Upper lobe of left lung (tissue), 6 donors: Measurements from ENCODE around the gene NECAB3. TPM values are rescaled to one million over a fixed set of nuclear protein-coding genes. Genes with fewer than 3 reads are reported as not detected.

Experiments
- ATAC-seq, 2 donors: fragments of 200-7000 bp; cut with Tn5 transposase; one replicate each; pipeline ENCODE4 v1.9.1; 2022; ENCODE audit warnings: mild to moderate bottlenecking in 2 of 2, moderate library complexity in 2 of 2; ENCODE audit not compliant: low FRiP score in 2 of 2
- DNase-seq, 2 donors: peaks; one replicate each; pipeline ENCODE4 v3.0.0-alpha.2; 2019 to 2020
- H3K27ac ChIP-seq, 4 donors: fragments of 200-600 bp; sonication (generic); one replicate each; pipeline ENCODE4 v1.5.1; 2016 to 2019
- H3K27me3 ChIP-seq, 4 donors: fragments of 200-600 bp; sonication (generic); one replicate each; pipeline ENCODE4 v1.5.1; 2017 to 2019
- H3K36me3 ChIP-seq, 4 donors: fragments of 200-600 bp; sonication (generic); one replicate each; pipeline ENCODE4 v1.5.1; 2016 to 2019
- H3K4me1 ChIP-seq, 4 donors: fragments of 200-600 bp; sonication (generic); one replicate each; pipeline ENCODE4 v1.5.1; 2018 to 2019
- H3K4me3 ChIP-seq, 4 donors: fragments of 200-600 bp; sonication (generic); one replicate each; pipeline ENCODE4 v1.5.1; 2017 to 2019; ENCODE audit warnings: mild to moderate bottlenecking in 2 of 4, moderate library complexity in 1 of 4
- H3K9me3 ChIP-seq, 4 donors: fragments of 200-600 bp; sonication (generic); one replicate each; pipeline ENCODE4 v1.5.1; 2018 to 2019
- EP300 ChIP-seq, 4 donors: sonication (generic); formaldehyde crosslinking; IDR thresholded peaks; one replicate each; pipeline ENCODE4 v1.5.1; 2017; ENCODE audit warnings: antibody characterized with exemption in 4 of 4, control low read depth in 2 of 4
- POLR2A ChIP-seq, 4 donors: fragments of 450-650 bp; IDR thresholded peaks; one replicate each; pipeline ENCODE4 v1.5.1; 2016 to 2017; ENCODE audit warnings: antibody characterized with exemption in 4 of 4, mild to moderate bottlenecking in 2 of 4
- POLR2AphosphoS5 ChIP-seq, 2 donors: sonication (generic); formaldehyde crosslinking; IDR thresholded peaks; one replicate each; pipeline ENCODE4 v1.5.1; 2017; ENCODE audit warnings: antibody characterized with exemption in 2 of 2
- WGBS, 2 donors: methylation state at CpG; one replicate each; pipeline ENCODE4 v1.1.5; 2017 to 2018; 5-methylcytosine and 5-hydroxymethylcytosine counted together
- total RNA-seq, 6 donors: library from RNA; depleted of rRNA in 4 of 6; stranded (reverse); fragments of >200 nt in 4 of 6; gene quantifications; one replicate each; pipeline versions ENCODE4 v1.1.0 to v1.2.1, GENCODE V29; 2016 to 2021
- TF ChIP-seq, protein P1 (sequence below), 6 experiments: fragments of 450-650 bp in 4 of 6; fragments of 200-600 bp in 2 of 6; sonication (generic) in 2 of 6; IDR thresholded peaks; one replicate each; pipeline ENCODE4 v1.5.1; 2016 to 2019; ENCODE audit warnings: antibody characterized with exemption in 6 of 6
- donor health status: DM: no; HTN: no; CAD: no; lungs with moderate emphysema.
- donor health status: DM: no; HTN: yes; CAD: no; lungs with severe emphysema.

Gene NECAB3
- total RNA-seq, 6 donors from 2014 or later: 43.4 to 309 (median 90.6) TPM

DNA sequence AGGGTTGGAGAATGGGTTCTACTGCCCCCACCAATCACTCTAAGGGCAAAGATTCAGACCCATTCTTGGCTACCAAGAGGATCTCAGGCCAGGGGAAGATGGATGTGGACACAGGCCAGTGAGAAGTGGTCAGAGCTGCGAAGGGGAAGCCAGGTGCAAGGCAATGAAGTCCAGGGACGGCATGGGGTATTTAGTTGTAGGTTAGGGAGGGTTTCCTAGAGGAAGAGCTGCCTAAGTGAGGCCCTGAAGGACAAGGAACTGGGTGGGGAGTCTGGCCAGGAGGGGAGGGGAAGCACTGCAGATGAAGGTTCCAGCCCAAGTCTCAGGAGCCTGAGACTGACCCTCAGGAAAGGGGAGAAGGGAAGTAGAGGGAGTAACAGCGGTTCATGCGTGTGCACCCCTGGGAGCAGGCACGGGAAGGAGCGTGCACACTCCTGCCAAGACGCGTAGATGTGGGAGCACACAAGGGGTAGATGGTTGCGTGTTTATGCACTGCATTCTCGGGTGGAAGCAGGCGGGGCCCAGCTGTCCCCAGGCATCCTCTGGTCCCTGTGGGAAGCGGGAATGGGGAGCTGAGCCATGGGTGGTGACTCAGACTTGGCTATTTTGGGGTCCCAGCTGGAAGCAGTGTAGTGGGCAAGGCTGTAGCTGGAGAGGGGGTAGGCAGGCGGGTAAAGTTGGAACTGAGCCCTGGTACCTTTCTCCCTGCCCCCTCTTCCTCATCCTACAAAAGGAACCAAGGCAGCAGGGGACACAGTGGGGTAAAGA lies 4.2 kb downstream of the NECAB3 start:
- no peak for TF ChIP-seq POLR2A (IDR thresholded peaks at IDR 0.05)
- no peak for TF ChIP-seq EP300 (IDR thresholded peaks at IDR 0.05)
- TF ChIP-seq, protein P1, sequence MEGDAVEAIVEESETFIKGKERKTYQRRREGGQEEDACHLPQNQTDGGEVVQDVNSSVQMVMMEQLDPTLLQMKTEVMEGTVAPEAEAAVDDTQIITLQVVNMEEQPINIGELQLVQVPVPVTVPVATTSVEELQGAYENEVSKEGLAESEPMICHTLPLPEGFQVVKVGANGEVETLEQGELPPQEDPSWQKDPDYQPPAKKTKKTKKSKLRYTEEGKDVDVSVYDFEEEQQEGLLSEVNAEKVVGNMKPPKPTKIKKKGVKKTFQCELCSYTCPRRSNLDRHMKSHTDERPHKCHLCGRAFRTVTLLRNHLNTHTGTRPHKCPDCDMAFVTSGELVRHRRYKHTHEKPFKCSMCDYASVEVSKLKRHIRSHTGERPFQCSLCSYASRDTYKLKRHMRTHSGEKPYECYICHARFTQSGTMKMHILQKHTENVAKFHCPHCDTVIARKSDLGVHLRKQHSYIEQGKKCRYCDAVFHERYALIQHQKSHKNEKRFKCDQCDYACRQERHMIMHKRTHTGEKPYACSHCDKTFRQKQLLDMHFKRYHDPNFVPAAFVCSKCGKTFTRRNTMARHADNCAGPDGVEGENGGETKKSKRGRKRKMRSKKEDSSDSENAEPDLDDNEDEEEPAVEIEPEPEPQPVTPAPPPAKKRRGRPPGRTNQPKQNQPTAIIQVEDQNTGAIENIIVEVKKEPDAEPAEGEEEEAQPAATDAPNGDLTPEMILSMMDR (IDR thresholded peaks at IDR 0.05): no peak
- no peak for TF ChIP-seq POLR2AphosphoS5 (IDR thresholded peaks at IDR 0.05)
- DNase-seq: peak in 1 of 2 donors; percentile 59
- H3K4me1 ChIP-seq: peaks cover 28 to 64% (median 54%) of the 10 kb centered on the region in 4 donors
- no peaks in the 10 kb centered on the region for H3K36me3 ChIP-seq
- ATAC-seq: no peak
- H3K9me3 ChIP-seq: no peaks in the 10 kb centered on the region
- H3K4me3 ChIP-seq: no peak overlapping the region
- WGBS, 2 donors: 86 to 93% methylated on average over 13 of the region's 13 CpGs
- no peak overlapping the region for H3K27ac ChIP-seq
- H3K27me3 ChIP-seq: no peaks in the 10 kb centered on the region

DNA sequence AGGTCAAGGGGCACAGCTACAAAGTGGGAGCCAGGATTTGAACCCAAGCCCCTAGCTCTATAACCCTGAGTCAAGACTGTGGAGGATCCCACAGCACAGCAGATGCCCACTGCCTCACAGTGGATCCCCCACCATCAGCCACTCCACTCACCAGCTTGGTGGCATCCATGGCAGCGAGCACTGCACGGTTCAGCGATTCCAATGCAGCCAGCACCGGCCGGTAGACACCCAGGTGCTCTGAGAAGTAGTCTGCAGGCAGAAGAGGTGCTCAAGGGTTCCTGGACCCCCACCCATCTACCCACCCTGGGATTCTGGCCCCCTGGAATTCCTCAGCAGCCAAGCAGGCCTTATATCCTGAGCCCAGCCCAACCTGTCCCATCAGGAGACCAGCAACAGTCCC lies 5.0 kb downstream of the NECAB3 start:
- no peaks in the 10 kb centered on the region for H3K27me3 ChIP-seq
- H3K9me3 ChIP-seq: no peaks in the 10 kb centered on the region
- H3K27ac ChIP-seq: no peak overlapping the region
- 70 to 95% methylated on average over 2 to 5 of the region's 5 CpGs for WGBS, 2 donors
- no peak overlapping the region for H3K4me3 ChIP-seq
- no peaks in the 10 kb centered on the region for H3K36me3 ChIP-seq
- H3K4me1 ChIP-seq: peaks cover 30 to 64% (median 53%) of the 10 kb centered on the region in 4 donors
- DNase-seq (no peak), ATAC-seq (no peak)
- TF ChIP-seq, protein P1 (IDR thresholded peaks at IDR 0.05): no peak
- TF ChIP-seq EP300 (IDR thresholded peaks at IDR 0.05): no peak
- TF ChIP-seq POLR2A (IDR thresholded peaks at IDR 0.05): no peak
- no peak for TF ChIP-seq POLR2AphosphoS5 (IDR thresholded peaks at IDR 0.05)

DNA sequence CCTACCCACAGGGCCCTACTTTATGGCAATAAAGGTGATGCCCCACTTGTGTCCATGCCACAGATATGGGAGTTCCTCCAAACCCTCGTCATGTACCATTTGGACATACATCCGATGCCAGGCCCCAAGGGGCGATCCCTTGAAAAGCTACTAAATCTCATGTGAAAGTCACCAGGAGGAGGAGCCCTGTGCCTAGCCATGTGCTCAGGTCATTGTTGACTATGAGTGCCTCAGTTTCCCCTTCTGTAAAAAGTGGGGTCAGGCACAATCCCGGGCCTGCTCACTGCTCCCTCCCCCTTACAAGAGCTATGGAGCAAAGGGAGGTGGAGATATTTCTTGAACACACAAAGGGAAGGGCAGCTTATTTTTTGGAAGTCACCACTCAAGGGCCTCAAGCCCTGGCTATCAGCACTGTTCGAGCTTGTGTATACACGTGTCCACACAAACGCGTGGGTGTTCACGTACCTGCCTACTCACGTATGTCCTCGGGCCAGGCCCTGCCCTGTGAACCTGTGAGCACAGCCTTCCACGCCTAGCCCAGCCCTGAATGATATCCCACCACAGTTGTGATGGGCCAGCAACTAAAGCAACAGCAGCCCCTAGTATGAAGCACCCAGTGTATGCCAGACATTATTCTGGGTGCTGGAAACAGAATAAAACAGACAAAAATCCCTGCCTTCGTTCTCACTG lies 5.6 kb downstream of the NECAB3 start:
- TF ChIP-seq POLR2A (IDR thresholded peaks at IDR 0.05): no peak
- TF ChIP-seq POLR2AphosphoS5 (IDR thresholded peaks at IDR 0.05): no peak
- TF ChIP-seq EP300 (IDR thresholded peaks at IDR 0.05): no peak
- TF ChIP-seq, protein P1 (IDR thresholded peaks at IDR 0.05): no peak
- 78 to 92% methylated on average over 13 of the region's 13 CpGs for WGBS, 2 donors
- no peak overlapping the region for H3K4me3 ChIP-seq
- H3K36me3 ChIP-seq: no peaks in the 10 kb centered on the region
- no peak for ATAC-seq
- no peak for DNase-seq
- peak overlapping the region in 2 of 4 donors; percentile 88 to 92 for H3K27ac ChIP-seq
- no peaks in the 10 kb centered on the region for H3K9me3 ChIP-seq
- peaks cover 30 to 65% (median 55%) of the 10 kb centered on the region in 4 donors for H3K4me1 ChIP-seq
- no peaks in the 10 kb centered on the region for H3K27me3 ChIP-seq

DNA sequence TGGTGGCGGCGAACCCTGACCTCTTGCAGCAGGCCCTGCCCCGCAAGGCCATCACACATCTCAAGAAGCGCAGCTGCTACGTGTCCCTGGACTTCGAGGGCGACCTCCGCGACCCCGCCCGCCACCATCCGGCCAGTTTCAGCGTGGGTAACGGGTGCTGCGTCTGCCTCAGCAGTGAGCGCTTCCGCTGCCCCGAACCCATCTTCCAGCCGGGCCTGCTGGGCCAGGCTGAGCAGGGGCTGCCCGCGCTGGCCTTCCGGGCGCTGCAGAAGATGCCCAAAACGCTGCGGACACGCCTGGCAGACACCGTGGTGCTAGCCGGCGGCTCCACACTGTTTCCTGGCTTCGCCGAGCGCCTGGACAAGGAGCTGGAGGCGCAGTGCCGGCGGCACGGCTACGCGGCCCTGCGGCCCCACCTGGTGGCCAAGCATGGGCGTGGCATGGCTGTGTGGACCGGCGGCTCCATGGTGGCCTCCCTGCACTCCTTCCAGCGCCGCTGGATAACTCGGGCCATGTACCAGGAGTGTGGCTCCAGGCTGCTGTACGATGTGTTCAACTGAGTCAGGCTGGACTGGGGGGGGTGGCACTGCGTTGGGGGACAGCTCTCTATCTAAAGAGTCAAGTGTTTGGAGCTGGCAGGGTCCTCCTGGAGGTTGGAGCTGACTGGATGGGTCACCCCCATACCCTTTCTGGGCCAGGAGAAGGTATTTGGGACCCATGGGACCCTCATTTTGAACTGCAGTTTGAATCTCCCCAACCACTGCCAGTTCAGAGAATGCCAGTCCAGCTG lies 6.4 kb downstream of the NECAB3 start:
- H3K4me3 ChIP-seq: peak overlapping the region; percentile 18 to 78 (median 61)
- H3K27me3 ChIP-seq: no peaks in the 10 kb centered on the region
- H3K9me3 ChIP-seq: no peaks in the 10 kb centered on the region
- peaks cover 28 to 64% (median 52%) of the 10 kb centered on the region in 4 donors for H3K4me1 ChIP-seq
- WGBS, 2 donors: 8 to 29% methylated on average over 17 to 23 of the region's 47 CpGs
- H3K36me3 ChIP-seq: no peaks in the 10 kb centered on the region
- DNase-seq (peak; percentile 91 to 94), ATAC-seq (peak; percentile 74 to 75)
- TF ChIP-seq POLR2A (IDR thresholded peaks at IDR 0.05) (peak in 1 of 4 donors; percentile 31), EP300 (IDR thresholded peaks at IDR 0.05) (no peak), POLR2AphosphoS5 (IDR thresholded peaks at IDR 0.05) (peak in 1 of 2 donors; percentile 8)
- TF ChIP-seq, protein P1 (IDR thresholded peaks at IDR 0.05): peak; percentile 96 to 99 (median 97)
- peak overlapping the region; percentile 76 to 92 (median 88) for H3K27ac ChIP-seq
